Activated CD4-positive, alpha-beta T cell treated with anti-CD3 and anti-CD28 coated beads, Interleukin-2, amount 10 ng/mL, durations not matched to agents 7 days and 5 days (primary cell): ENCODE data around the gene RFWD3. TPM values are rescaled to one million over a fixed set of nuclear protein-coding genes. Genes with fewer than 3 reads are reported as not detected.
A peak's percentile ranks its signal among the peaks of the same experiment; 100 is the strongest.
"Not testable (repeated sequence)": the region's sequence is repeated elsewhere in the genome, so short reads cannot be mapped to it uniquely, and the experiment has no call there.

ENCODE experiments used
- CTCF ChIA-PET: fragments of 350-600 bp; sonication (Branson Sonifier 250); formaldehyde crosslinking; loops from one replicate; lab custom pipeline; 2021; ENCODE audit warnings: antibody characterized with exemption; lab: Charles Lee
- POLR2A ChIA-PET: fragments of 350-600 bp; sonication (Branson Sonifier 250); formaldehyde crosslinking; loops from one replicate; lab custom pipeline; 2021; ENCODE audit warnings: antibody characterized with exemption; lab: Charles Lee
- DNase-seq: peaks from one replicate; pipeline ENCODE4 v3.0.0-alpha.2; 2020
- H3K27ac Mint-ChIP-seq: one replicate; pipeline ENCODE4 v1.8.0; 2021; ENCODE audit warnings: mild to moderate bottlenecking, moderate library complexity, mixed read lengths
- H3K27me3 Mint-ChIP-seq: one replicate; pipeline ENCODE4 v1.8.0; 2021; ENCODE audit warnings: mixed read lengths
- H3K36me3 Mint-ChIP-seq: one replicate; pipeline ENCODE4 v1.8.0; 2021; ENCODE audit warnings: low read depth, mixed read lengths
- H3K4me1 Mint-ChIP-seq: one replicate; pipeline ENCODE4 v1.8.0; 2021; ENCODE audit warnings: mixed read lengths
- H3K4me3 Mint-ChIP-seq: one replicate; pipeline ENCODE4 v1.8.0; 2021; ENCODE audit warnings: mild to moderate bottlenecking, moderate library complexity, mixed read lengths
- H3K9me3 Mint-ChIP-seq: one replicate; pipeline ENCODE4 v1.8.0; 2021; ENCODE audit warnings: mixed read lengths
- total RNA-seq, 2 experiments: library from RNA; stranded (reverse); gene quantifications; one replicate each; pipeline ENCODE4 v1.2.3, GENCODE V29; 2021

Gene RFWD3
- total RNA-seq, 2 experiments from 2014 or later: 115 to 117 TPM

GRCh38 chr16:74695450-74696422 lies 29.1 kb upstream of the RFWD3 start:
- Mint-ChIP-seq H3K27ac (peak overlapping the region; percentile 79), H3K9me3 (no peaks in the 10 kb centered on the region)

GRCh38 chr16:74691093-74691855 lies 24.6 kb upstream of the RFWD3 start:
- Mint-ChIP-seq H3K4me3 (no peak overlapping the region), H3K27me3 (no peaks in the 10 kb centered on the region), H3K36me3 (peaks cover 70% of the 10 kb centered on the region), H3K27ac (no peak overlapping the region), H3K9me3 (no peaks in the 10 kb centered on the region), H3K4me1 (peaks cover 23% of the 10 kb centered on the region)
- POLR2A ChIA-PET: no interaction called here
- DNase-seq: no peak
- CTCF ChIA-PET: interaction anchor here (0.6 to 1.3 kb wide), 4 partner anchors 12 to 369 kb away, joined by 3 to 5 read pairs (median 4); partner anchors contain the start of gene RFWD3

More at GRCh38 chr16:74695450-74696422, 29.1 kb upstream of the RFWD3 start:
- CTCF ChIA-PET: interaction anchor here (0.6 to 2.3 kb wide), 7 partner anchors 11 to 399 kb away, joined by 3 to 9 read pairs (median 4); partner anchors contain the start of gene RFWD3
- POLR2A ChIA-PET: interaction anchor here (0.5 to 0.6 kb wide), 2 partner anchors 29 to 70 kb away, joined by 3 read pairs; partner anchors contain the start of gene RFWD3
- Mint-ChIP-seq H3K27me3 (no peaks in the 10 kb centered on the region), H3K36me3 (peaks cover 57% of the 10 kb centered on the region), H3K4me3 (peak overlapping the region; percentile 75), H3K4me1 (peaks cover 52% of the 10 kb centered on the region)
- DNase-seq: peak; percentile 81

- ChIA-PET CTCF (interaction anchor here (0.6 kb wide), 1 partner anchor 761 kb away, joined by 3 read pairs; no protein-coding TSS in a partner anchor), POLR2A (no interaction called here)
- Mint-ChIP-seq H3K27ac (no peak overlapping the region), H3K4me1 (no peaks in the 10 kb centered on the region), H3K4me3 (no peak overlapping the region), H3K27me3 (no peaks in the 10 kb centered on the region), H3K9me3 (no peaks in the 10 kb centered on the region), H3K36me3 (peaks cover 44% of the 10 kb centered on the region)
- no peak for DNase-seq
Observed at GRCh38 chr16:74682556-74682955, 15.9 kb upstream of the RFWD3 start.

- Mint-ChIP-seq H3K36me3 (peaks cover 41% of the 10 kb centered on the region), H3K9me3 (no peaks in the 10 kb centered on the region), H3K27me3 (no peaks in the 10 kb centered on the region), H3K4me3 (no peak overlapping the region), H3K4me1 (no peaks in the 10 kb centered on the region), H3K27ac (no peak overlapping the region)
- ChIA-PET CTCF (interaction anchor here (0.9 to 2.8 kb wide), 3 partner anchors 9 to 16 kb away, joined by 3 to 9 read pairs (median 3); partner anchors contain the start of gene RFWD3), POLR2A (no interaction called here)
- DNase-seq: no peak
Observed at GRCh38 chr16:74680681-74681080, 14.0 kb upstream of the RFWD3 start.

GRCh38 chr16:74679983-74680382 lies 13.3 kb upstream of the RFWD3 start:
- POLR2A ChIA-PET: no interaction called here

GRCh38 chr16:74677868-74678267 lies 11.2 kb upstream of the RFWD3 start:
- Mint-ChIP-seq H3K36me3 (peaks cover 44% of the 10 kb centered on the region), H3K27me3 (no peaks in the 10 kb centered on the region), H3K4me3 (no peak overlapping the region), H3K27ac (no peak overlapping the region), H3K9me3 (no peaks in the 10 kb centered on the region), H3K4me1 (no peaks in the 10 kb centered on the region)
- DNase-seq: no peak
- ChIA-PET POLR2A (no interaction called here), CTCF (interaction anchor here (0.6 kb wide), 2 partner anchors 8 to 81 kb away, joined by 3 read pairs; no protein-coding TSS in a partner anchor)

More at GRCh38 chr16:74679983-74680382, 13.3 kb upstream of the RFWD3 start:
- CTCF ChIA-PET: interaction anchor here (2.0 to 2.8 kb wide), 2 partner anchors 11 to 13 kb away, joined by 5 to 9 read pairs; partner anchors contain the start of gene RFWD3
- no peaks in the 10 kb centered on the region for H3K4me1 Mint-ChIP-seq
- no peak for DNase-seq
- no peak overlapping the region for H3K4me3 Mint-ChIP-seq
- H3K27ac Mint-ChIP-seq: peak overlapping the region; percentile 69
- H3K36me3 Mint-ChIP-seq: peaks cover 40% of the 10 kb centered on the region
- no peaks in the 10 kb centered on the region for H3K9me3 Mint-ChIP-seq
- no peaks in the 10 kb centered on the region for H3K27me3 Mint-ChIP-seq

- ChIA-PET CTCF (interaction anchor here (0.6 kb wide), 1 partner anchor 22 kb away, joined by 4 read pairs; no protein-coding TSS in a partner anchor), POLR2A (no interaction called here)
- H3K27ac Mint-ChIP-seq: no peak overlapping the region
- H3K9me3 Mint-ChIP-seq: no peaks in the 10 kb centered on the region
- H3K4me3 Mint-ChIP-seq: no peak overlapping the region
- no peaks in the 10 kb centered on the region for H3K27me3 Mint-ChIP-seq
- no peaks in the 10 kb centered on the region for H3K4me1 Mint-ChIP-seq
- peaks cover 45% of the 10 kb centered on the region for H3K36me3 Mint-ChIP-seq
- no peak for DNase-seq
Observed at GRCh38 chr16:74673876-74674275, 7.2 kb upstream of the RFWD3 start.

GRCh38 chr16:74668877-74669276 lies 2.2 kb upstream of the RFWD3 start:
- ChIA-PET CTCF (interaction anchor here (0.5 kb wide), 1 partner anchor 283 kb away, joined by 4 read pairs; no protein-coding TSS in a partner anchor), POLR2A (interaction anchor here (0.5 kb wide), 1 partner anchor 194 kb away, joined by 3 read pairs; no protein-coding TSS in a partner anchor)
- DNase-seq, H3K4me3 Mint-ChIP-seq, H3K27ac Mint-ChIP-seq, H3K27me3 Mint-ChIP-seq: not testable (repeated sequence)
- H3K4me1 Mint-ChIP-seq: peaks cover 28% of the 10 kb centered on the region
- peaks cover 53% of the 10 kb centered on the region for H3K36me3 Mint-ChIP-seq
- H3K9me3 Mint-ChIP-seq: peaks cover 10% of the 10 kb centered on the region

GRCh38 chr16:74667255-74667700 lies 601 bp upstream of the RFWD3 start:
- Mint-ChIP-seq H3K27ac (peak overlapping the region; percentile 100), H3K4me3 (peak overlapping the region; percentile 97), H3K9me3 (peaks cover 10% of the 10 kb centered on the region), H3K36me3 (peaks cover 56% of the 10 kb centered on the region), H3K27me3 (no peaks in the 10 kb centered on the region), H3K4me1 (peaks cover 42% of the 10 kb centered on the region)
- peak; percentile 43 for DNase-seq
- POLR2A ChIA-PET: interaction anchor here (0.5 to 1.6 kb wide), 4 partner anchors 9 to 653 kb away, joined by 3 to 10 read pairs (median 6); partner anchors contain the start of genes GLG1 and MLKL
- CTCF ChIA-PET: interaction anchor here (0.6 to 2.1 kb wide), 9 partner anchors 13 to 910 kb away, joined by 3 to 9 read pairs (median 4); partner anchors contain the start of gene MLKL

- Mint-ChIP-seq H3K36me3 (peaks cover 57% of the 10 kb centered on the region), H3K27me3 (no peaks in the 10 kb centered on the region), H3K4me1 (peaks cover 54% of the 10 kb centered on the region), H3K4me3 (peak overlapping the region; percentile 97), H3K27ac (peak overlapping the region; percentile 100), H3K9me3 (peaks cover 10% of the 10 kb centered on the region)
- CTCF ChIA-PET: interaction anchor here (2.1 kb wide), 1 partner anchor 30 kb away, joined by 9 read pairs; no protein-coding TSS in a partner anchor
- DNase-seq: no peak
- POLR2A ChIA-PET: interaction anchor here (1.0 kb wide), 1 partner anchor 30 kb away, joined by 3 read pairs; no protein-coding TSS in a partner anchor
Observed at GRCh38 chr16:74666010-74666421, 661 bp downstream of the RFWD3 start.

- CTCF ChIA-PET: interaction anchor here (1.0 to 1.6 kb wide), 2 partner anchors 10 to 34 kb away, joined by 3 read pairs; no protein-coding TSS in a partner anchor
- no peaks in the 10 kb centered on the region for H3K9me3 Mint-ChIP-seq
- peaks cover 84% of the 10 kb centered on the region for H3K36me3 Mint-ChIP-seq
- H3K4me3 Mint-ChIP-seq: no peak overlapping the region
- POLR2A ChIA-PET: interaction anchor here (0.7 kb wide), 1 partner anchor 28 kb away, joined by 3 read pairs; no protein-coding TSS in a partner anchor
- H3K4me1 Mint-ChIP-seq: peaks cover 80% of the 10 kb centered on the region
- DNase-seq: no peak
- H3K27me3 Mint-ChIP-seq: no peaks in the 10 kb centered on the region
- peak overlapping the region; percentile 14 for H3K27ac Mint-ChIP-seq
Observed at GRCh38 chr16:74661064-74661463, 5.6 kb downstream of the RFWD3 start.
